Omental fat pad (tissue), 4 donors: ENCODE data around the gene BIN1. TPM values are rescaled to one million over a fixed set of nuclear protein-coding genes. Genes with fewer than 3 reads are reported as not detected.

Experiments used
- ATAC-seq: fragments of 150-250 bp; one replicate; pipeline ENCODE4 v1.9.1; 2016; ENCODE audit warnings: mild to moderate bottlenecking, moderate library complexity; ENCODE audit not compliant: low FRiP score
- DNase-seq: peaks from one replicate; pipeline ENCODE4 v3.0.0-alpha.2; 2019; ENCODE audit warnings: low spot score
- CTCF ChIP-seq, 3 donors: fragments of 450-650 bp; IDR thresholded peaks; one replicate each; pipeline ENCODE4 v1.5.1; 2016 to 2017; ENCODE audit warnings: antibody characterized with exemption in 3 of 3, mild to moderate bottlenecking in 3 of 3, moderate library complexity in 2 of 3
- total RNA-seq, 4 donors: library from RNA; depleted of rRNA; stranded (reverse); fragments of >200 nt; gene quantifications; one replicate each; pipeline ENCODE4 v1.1.0, GENCODE V29; 2016

Gene BIN1
- total RNA-seq, 4 donors from 2014 or later: 64.2 to 78.5 (median 73.2) TPM

GRCh38 chr2:127045792-127046501, 61.0 kb downstream of the BIN1 start:
- DNase-seq: no peak
- ATAC-seq: no peak
- TF ChIP-seq CTCF (IDR thresholded peaks at IDR 0.05): no peak

GRCh38 chr2:127044977-127045661, 61.8 kb downstream of the BIN1 start:
- DNase-seq (no peak), ATAC-seq (no peak)
- TF ChIP-seq CTCF (IDR thresholded peaks at IDR 0.05): no peak

GRCh38 chr2:127044165-127044718, 62.7 kb downstream of the BIN1 start:
- ATAC-seq: no peak
- no peak for DNase-seq
- no peak for TF ChIP-seq CTCF (IDR thresholded peaks at IDR 0.05)

- ATAC-seq: no peak
- TF ChIP-seq CTCF (IDR thresholded peaks at IDR 0.05): no peak
- no peak for DNase-seq
Observed at GRCh38 chr2:127043367-127044164, 63.4 kb downstream of the BIN1 start.

- ATAC-seq: no peak
- no peak for TF ChIP-seq CTCF (IDR thresholded peaks at IDR 0.05)
- DNase-seq: no peak
Observed at GRCh38 chr2:127041259-127041970, 65.5 kb downstream of the BIN1 start.

GRCh38 chr2:127040169-127040568, 66.8 kb downstream of the BIN1 start:
- ATAC-seq (no peak), DNase-seq (no peak)

More at GRCh38 chr2:127040169-127040568, 66.8 kb downstream of the BIN1 start:
- TF ChIP-seq CTCF (IDR thresholded peaks at IDR 0.05): no peak
